NK-92 (cell line): ENCODE results near the gene MXD3.
"Not testable (repeated sequence)": the region's sequence is repeated elsewhere in the genome, so short reads cannot be mapped to it uniquely, and the experiment has no call there.

Experiments
- DNase-seq: peaks from one replicate; lab custom pipeline; 2025; ENCODE audit not compliant: unreplicated experiment; lab: John Stamatoyannopoulos, UW

MXD3 gene

DNA sequence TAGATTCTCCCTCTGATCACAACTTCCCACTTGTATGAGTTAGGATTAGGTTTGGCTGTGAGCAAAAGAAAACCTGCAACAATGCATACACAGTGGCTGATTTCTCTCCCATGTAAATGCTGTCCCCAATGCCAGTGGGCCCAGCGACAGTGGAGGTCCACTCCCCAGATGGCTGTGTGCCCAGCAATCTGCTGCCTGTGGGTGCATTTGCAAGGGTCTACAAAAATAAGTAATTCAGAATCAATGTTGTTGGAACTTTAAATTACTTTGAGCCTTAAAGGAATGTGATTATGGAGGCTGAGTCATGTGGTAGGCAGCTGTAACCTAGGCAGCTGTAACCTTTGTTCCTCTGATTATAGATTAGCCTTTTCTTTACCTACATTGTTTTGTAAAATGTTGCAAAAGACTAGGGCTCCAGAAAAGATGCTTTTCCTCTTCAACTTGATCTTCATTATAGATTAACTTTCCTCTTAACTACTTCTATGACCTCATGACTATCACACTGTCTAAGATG is 14.2 kb upstream of the MXD3 start:
- no peak for DNase-seq

DNA sequence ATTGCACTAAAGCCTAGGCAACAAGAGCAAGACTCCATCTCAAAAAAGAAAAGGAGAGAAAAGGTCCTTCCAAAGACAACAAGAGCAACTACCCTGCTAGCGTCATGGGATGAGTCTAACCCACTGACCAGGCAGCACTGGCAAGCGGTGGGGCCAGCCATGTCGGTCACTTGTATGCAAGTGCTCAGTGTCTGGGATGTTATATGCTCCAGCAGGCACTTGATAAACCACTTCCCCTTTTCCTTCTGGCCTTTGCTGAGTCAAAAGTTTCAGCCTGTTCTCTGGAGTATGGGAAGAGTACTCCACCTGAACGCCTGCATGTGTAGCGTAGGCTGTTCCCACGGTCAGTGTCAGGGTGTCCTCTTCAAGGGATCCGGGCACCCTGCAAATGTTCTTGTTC is 9.2 kb upstream of the MXD3 start:
- DNase-seq, result no peak

DNA sequence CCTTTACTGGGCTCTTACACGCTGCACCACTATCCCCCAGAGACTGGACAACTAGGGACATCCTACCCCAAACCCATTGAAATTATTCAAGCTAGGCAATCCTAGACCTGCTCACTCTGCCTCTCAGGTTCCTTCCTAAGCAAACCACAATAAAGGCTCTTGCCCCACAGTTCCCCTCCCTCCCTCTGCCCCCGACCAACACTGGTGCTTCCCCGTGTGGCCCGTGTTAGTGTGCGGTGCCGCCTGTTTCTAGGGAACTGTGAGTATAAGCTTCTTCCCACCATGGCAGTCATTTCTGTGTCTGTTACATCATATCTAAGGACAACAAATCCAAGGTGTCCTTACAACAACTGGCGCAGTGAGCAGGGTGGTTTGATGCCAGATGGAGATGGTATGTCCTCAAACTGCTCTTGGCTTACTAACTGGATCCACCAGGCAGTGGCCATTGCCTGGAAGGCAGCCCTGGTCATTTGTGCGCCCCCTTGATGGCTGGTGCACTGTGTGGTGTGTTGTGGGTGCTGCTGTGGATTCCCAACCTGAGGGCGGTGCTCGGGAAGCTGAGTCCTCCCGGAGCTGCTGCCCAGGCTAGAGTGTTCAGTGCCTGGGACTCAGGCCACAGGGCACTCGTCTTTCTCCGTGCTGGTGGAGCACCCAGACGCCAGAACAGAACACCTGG is 8.4 kb upstream of the MXD3 start:
- DNase-seq, result no peak

DNA sequence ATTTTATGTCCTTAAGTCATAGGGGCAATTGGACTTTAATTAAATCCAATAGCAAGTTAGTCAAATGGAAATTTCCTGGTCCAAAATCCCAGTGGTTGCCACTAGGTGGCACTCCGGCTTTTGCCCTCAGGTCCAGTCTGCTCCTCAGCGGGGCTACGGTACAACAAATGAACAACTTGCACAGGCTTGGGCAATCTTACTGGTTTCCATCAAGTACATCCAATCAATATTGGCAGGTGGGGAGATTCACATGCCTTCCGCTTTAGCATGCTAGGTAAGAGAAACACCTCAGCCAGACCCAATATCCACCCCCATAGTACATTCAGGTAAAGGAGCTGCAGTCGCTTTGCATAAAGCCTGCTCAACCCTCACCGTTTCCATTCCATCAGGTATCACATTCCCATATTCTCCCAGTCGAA is 6.3 kb upstream of the MXD3 start:
- no peak for DNase-seq

DNA sequence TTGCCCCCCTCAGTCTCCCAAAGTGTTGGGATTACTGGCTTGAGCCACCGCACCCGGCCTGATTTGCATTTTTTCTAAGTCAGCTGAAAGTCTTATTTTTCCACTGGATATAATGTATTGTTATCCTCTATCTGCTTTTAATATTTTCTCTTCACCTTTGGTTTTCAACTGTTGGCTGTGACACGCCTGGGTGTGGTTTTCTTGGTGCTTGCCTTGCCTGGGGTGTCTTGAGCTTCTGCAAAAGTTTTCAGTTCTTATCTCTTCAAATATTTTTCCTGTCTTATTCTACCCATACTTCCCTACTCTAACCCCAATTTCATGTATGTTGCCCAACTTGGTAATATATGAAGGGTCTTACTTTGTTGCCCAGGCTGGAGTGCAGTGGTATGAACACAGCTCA is 4.3 kb upstream of the MXD3 start:
- no peak for DNase-seq

DNA sequence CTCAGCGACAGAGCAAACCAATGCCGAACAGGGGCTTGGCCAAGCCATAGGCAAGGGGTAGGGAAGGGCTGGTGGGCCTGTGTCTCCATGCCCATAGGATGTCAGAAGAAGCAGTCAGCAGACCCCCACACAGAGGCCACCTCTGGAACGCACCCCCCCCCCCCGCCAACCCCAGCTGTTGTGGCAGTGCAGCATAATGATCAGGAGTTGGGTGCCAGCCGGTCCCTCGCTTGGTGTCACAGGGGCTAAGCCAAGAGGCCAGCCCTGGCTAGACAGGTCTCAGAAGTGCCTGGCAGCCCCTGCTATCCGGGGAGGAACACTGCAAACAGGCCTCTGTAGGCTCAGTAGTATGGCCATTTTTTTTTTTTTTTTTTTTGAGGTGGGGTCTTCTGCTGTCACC is 3.7 kb upstream of the MXD3 start:
- DNase-seq, result no peak

DNA sequence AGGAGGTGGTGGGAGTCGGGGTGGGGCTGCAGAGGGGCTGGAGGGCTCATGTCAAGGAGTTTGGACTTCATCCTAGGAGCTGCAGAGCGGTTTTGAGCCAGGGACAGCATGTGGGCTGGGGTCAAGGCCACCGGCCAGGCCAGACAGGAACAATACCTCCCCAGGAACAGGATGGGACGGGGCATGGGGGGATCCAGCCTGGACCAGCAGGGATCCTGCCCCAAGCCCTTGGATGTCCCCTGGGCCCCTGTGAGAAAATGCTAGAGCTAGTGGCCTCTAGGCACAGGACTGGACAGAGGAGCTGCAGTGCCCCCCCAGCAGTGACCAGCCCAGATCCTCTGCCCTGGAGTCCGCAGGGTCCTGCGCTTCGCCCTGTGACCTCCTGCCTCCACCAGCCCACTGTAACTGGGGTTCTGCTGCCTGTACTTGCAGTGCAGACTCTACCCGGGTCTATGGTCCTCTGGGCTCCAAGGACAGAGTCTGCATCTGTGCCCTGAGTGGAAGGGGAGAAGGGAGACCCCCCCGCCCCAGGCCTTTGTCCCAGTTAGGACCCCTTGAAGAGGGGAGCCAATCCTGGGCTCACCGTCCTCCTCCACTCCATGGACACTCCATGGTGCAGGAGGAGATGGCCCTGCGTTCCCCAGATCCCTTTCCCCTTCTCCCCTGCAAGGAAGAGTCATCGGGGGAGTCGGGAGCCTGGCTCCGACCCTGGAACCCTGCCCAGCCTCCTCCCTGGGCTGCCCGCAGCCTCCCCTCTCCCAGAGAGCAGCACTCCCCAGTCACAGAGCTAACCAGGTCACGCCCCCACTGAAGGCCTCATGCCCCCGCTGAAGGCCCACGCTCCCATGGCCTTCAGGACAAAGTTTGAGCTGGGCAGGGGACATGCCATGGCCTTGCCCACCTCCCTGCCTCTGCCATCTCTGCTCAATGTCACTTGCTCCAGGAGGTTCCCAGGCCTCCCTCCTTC is 3.0 kb upstream of the MXD3 start:
- no peak for DNase-seq

DNA sequence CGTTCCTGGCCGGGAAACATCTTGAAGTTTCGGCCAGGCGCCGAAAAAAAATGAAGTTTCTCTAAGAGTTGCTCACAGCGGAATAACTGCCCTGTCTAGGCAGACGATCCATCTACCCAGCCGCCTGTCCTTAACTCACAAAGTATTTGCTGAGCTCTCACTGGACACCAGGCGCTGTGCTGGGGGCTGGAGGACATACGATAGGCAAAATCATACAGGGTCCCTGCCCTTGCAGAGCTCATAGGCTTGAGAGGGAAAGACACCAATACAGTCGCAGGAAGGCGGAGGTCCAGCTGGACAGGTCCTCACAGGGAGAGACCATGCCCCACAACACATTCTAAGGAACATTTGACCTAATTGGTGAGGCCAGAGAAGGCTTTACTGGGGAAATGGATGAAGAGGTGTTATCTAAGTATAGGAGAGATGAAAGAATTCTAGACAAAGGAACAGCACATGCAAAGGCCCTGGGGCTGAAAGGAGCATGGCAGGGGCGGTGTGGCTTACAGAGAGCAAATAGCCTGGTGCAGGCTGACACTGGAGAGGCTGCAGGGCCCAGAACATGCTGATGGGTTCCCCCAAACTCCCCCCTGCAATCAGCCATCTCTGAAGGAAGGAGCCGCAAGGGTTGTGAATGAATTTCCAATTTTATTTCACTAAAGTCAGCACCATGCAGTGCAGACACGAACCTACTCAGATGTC is 2.0 kb upstream of the MXD3 start:
- DNase-seq, result no peak

DNA sequence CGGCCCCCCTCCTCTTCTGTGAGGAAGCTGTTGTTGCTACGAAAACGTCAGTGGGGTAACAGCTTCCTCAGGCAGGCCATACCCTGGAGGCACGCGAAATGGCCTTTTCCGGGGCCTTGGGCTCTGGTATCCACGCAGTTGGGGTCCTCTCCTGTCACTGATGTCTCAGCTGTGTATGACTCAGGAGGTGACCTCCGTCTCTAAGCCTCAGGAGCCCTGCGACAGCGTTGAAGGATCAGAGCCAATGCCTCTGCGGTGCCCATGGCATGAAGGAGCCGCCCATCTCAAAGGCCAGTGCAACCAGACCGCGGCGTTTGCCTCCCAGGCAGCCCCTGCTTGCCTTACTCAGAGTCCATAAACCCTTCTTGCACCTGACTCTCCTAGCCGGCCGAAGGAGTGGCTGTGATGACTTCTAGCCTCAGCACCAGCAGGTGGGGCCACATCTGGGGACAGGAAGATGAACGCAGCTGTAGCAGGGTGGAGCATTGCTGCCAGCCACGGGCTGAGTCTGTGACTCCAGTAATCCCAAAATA is 1.0 kb upstream of the MXD3 start:
- DNase-seq, result no peak

DNA sequence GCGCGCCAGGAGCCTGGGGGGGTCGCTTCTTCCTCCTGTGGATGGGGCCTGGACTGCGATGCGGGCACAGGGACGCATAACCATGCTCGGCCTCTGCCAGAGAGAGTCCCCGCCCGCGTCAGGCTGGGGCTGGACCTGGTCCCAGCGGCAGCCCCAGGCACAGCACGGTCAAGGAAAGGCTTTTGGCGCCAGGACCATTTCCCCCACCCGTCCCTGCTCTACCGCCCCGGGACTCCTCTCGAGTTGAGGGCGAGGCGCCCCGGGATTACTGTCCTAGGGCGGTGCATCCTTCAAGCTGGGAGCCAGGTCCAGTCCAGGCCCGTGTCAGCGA is 341 bp downstream of the MXD3 start:
- DNase-seq, result no peak

DNA sequence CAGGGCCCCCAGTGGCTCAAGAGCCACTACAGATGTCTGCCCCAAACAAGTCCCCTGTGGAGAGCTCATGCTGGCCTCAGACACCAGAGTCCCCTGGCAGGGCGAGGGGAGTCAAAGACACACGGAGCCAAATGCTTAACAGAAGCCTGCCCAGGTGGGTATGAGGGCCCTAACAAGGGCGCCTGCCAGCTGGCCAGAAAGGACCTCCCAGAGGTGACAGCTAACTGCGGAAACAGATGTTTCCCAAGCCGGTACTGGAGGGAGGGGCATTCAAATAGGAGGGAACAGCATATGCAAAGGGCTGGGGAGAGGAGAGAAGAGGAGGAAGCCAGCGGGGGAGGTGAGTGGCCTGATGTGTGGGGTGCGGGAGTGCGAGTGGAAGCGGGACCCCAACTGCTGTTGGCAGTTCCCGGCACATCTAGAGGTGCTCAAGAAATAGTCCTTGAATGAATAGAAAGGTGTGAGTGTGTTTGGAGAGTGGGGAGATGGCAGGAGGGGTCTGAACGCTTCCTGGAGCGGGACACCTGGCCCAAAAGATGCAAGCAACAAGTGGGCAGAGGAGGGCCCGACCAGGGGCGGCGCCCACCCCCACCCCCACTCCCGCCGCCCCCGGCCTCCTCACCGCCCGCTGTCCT is 824 bp downstream of the MXD3 start:
- DNase-seq, result no peak

DNA sequence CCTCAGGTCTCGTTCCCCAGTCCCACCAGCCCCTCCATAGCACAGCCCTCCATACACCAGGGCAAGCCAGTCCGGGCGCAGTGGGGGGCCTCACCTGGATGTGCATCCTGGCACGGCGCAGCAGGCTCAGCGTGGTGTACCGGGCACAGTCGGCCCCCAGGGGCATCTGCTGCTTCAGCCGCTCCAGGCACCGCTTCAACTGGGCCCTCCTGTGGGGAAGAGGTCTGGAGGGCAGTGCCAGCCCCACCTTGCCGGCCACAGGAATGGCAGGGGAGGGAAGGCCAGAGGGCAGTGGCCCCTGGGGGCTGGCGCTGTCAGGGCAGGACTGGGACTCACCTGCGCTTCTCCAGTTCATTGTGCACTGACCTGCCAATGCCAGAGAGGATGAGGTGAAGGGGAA is 1.4 kb downstream of the MXD3 start:
- DNase-seq, result no peak

DNA sequence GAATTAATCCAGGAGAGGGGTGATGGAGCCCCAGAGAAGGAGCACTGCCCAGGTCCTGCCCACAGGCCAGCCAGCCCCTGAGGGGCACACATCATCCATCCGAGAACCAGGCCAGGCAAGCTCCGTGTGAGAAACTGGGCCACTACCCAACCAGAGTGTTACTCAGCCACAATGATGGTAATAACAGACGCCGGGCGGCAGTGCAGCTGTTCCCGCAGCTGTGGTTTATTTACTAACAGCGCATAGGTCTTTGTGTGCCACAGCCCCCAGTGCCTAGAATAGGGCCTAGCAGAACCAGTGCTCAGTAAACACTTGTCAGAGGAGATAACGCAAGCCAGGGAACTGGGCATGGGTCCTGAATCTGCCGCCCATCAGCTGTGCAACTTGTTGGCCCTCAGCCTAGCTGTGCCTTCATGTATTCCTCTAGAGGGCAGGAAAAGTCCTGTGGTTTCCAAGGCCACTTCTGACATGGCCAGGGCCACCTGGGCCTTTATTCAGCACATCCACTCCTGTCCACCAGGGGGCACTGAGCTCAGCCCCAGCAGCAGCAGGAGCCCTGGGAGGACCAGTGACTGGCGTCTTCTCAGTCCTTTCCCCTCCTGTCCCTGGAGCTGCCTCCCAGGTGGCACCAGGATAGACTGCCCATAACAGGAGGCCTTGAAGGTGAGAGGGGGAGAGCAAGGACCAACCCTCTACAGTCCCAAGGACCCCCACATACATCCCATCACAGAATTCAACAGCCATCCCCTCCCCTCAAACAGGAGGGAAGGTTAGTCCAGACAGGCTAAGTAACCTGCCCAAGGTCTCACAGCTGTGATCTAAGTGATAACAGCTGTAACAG is 2.1 kb downstream of the MXD3 start:
- no peak for DNase-seq

DNA sequence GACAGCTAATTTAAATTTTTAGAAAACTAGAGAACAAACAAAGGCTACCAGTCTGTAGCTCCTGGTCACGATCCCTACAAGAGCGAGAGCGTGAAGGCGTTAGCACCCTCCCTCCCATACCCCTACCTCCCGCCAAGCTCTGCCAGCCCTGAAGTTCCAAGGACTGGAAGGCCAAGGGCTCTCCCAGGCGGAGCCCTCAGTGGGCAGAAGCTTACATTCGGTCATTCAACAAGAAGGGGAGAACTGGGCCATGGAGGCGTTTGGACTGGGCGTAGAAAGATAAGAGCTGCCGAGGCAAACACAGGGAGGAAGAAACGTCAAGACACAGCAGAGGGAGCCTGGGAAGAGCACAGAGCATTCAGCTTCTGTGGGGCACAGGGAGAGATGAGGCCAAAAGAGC is 3.0 kb downstream of the MXD3 start:
- DNase-seq, result no peak

DNA sequence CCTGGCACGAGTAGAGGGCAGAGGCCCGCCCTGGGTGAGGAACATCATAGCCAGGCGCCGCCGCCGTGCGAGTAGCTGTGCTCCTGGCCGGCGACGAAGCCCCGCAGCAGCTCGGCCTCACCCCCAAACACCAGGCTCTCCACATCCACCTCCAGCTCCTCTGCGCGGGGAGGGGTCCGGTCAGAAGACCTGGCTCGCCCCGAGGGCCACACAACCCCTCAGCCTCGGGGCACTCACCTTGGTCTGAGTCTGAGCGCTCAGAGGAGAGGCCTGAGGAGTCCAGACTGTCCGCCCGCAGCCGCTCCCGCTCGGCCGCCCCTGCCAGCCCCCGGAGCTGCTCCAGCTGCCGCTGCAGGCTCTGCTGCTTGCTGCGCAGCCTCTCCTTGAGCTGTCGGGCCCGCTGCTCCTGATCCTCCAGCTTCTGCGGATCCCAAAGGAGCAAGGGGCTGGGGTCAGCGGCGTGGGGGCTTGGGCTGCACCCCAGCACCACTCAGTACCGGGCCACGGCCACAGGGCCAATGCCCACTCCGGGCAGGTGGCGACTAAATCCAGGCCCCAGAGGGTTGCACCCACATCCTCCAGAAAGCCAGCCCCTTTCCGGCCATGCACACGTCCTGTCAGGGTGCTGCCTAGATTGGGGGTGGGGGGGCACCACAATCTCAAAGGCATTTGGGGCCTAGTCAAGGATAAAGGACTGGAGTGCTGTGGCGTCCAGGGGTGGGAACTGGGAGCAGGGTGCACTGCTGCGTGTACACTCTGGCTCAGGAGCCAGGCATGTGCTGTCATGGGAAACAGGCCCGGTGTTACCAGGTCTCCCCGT is 3.9 kb downstream of the MXD3 start:
- no peak for DNase-seq

DNA sequence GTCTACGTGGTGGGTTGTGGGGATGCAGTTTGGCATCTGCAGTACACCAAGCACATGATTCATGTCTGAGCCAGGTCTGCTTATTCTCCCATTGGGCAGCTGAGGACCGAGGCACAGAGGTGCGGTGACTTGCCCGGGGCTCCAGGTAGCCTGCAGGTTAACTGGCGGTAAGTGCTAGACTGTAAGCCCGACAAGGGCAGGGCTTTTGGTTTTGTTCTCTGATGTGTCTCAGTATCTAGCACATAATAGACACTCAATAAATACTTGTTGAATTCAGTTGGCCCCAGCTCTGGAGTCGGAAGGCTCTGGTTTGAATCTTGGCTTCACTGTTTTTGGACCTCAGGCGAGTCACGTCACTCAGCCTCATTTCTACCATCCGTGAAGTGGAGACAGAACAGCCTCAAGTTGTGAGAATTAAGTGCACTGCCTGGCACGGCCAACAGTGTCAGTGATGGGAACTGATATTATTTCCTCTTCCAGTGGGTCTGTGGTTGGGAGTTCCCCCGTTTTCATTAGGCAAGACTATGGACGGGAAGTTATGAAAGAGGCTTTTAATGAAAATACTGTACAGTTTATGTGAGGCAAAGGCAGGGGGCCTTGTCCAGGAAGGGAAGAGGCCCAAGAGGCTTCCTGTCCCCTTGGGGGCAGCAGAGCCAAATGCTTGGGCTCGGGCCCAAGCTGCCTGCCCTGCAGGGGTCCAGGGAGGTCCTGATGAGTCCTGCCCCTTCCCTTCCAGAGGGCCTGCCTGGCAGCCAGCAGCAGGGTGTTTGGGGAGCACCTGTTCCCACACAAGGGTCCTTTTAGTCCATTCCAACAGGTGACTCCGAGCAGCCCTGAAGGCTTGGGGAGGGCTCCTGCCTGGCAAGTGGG is 4.8 kb downstream of the MXD3 start:
- no peak for DNase-seq

DNA sequence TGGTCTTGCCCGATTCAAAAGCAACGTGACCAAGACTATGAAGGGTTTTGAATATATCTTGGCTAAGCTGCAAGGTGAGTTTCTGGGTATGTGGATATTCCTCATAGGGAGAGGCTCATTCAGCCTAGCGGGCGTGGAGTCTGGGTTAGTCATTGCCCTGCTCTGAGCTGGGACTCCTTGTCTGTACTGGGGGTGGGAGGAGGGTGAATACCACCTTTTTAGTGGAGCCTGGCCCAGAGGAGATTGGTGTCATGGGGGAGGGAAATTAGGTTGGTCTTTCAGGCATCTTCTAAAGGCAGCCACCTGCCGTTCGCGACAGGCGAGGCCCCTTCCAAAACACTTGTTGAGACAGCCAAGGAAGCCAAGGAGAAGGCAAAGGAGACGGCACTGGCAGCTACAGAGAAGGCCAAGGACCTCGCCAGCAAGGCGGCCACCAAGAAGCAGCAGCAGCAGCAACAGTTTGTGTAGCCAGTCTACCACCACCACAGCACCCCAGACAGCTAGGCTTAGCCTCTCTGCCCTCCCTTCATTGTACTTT is 5.5 kb downstream of the MXD3 start:
- DNase-seq, result not testable (repeated sequence)
